OCI-LY3 (cell line): ENCODE results near the gene SNCAIP.
A peak's percentile ranks its signal among the peaks of the same experiment; 100 is the strongest.

ENCODE experiments used
- H2AFZ ChIP-seq: fragments of 200-600, 300-600 bp; shearing (Covaris generic); 2 replicates; pipeline ENCODE4 v1.6.0; 2014; ENCODE audit warnings: antibody characterized with exemption, low read depth, low read length
- H3K27ac ChIP-seq: fragments of 200-600, 300-600 bp; sonication (generic); 2 replicates; pipeline ENCODE4 v1.5.1; 2014; ENCODE audit warnings: mild to moderate bottlenecking, low read length, moderate library complexity, mixed read lengths
- H3K27me3 ChIP-seq: fragments of 200-600, 300-600 bp; sonication (generic); 2 replicates; pipeline ENCODE4 v1.6.1; 2014; ENCODE audit warnings: low read depth, low read length, mixed read lengths
- H3K36me3 ChIP-seq: fragments of 200-600, 300-600 bp; sonication (generic); replicated peaks from 2 replicates; pipeline ENCODE3; 2014; ENCODE audit warnings: low read depth, low read length, mixed read lengths
- H3K4me1 ChIP-seq: fragments of 300-600, 200-600 bp; sonication (generic); 2 replicates; pipeline ENCODE4 v1.6.1; 2014; ENCODE audit warnings: low read length, mixed read lengths
- H3K4me2 ChIP-seq: fragments of 200-600, 300-600 bp; sonication (generic); 2 replicates; pipeline ENCODE4 v1.6.1; 2014; ENCODE audit warnings: low read length, mixed read lengths
- H3K4me3 ChIP-seq: fragments of 300-600, 200-600 bp; sonication (generic); 2 replicates; pipeline ENCODE4 v1.5.1; 2014; ENCODE audit warnings: antibody characterized with exemption, mild to moderate bottlenecking, low read length, moderate library complexity
- H3K79me2 ChIP-seq: fragments of 300-600, 200-600 bp; shearing (Covaris generic); 2 replicates; pipeline ENCODE4 v1.6.1; 2014; ENCODE audit warnings: mild to moderate bottlenecking, low read length, mixed read lengths
- H3K9ac ChIP-seq: fragments of 300-600, 200-600 bp; shearing (Covaris generic); 2 replicates; pipeline ENCODE4 v1.6.0; 2014; ENCODE audit warnings: mild to moderate bottlenecking, low read length, moderate library complexity
- H3K9me3 ChIP-seq: fragments of 200-600, 300-600 bp; shearing (Covaris generic); 2 replicates; pipeline ENCODE4 v1.6.1; 2014; ENCODE audit warnings: low read length, mixed read lengths; ENCODE audit not compliant: insufficient read depth
- H4K20me1 ChIP-seq: fragments of 200-600, 300-600 bp; sonication (generic); 2 replicates; pipeline ENCODE4 v1.6.1; 2016; ENCODE audit warnings: low read length, mixed read lengths; ENCODE audit not compliant: insufficient read depth
- CTCF ChIP-seq: fragments of 200-600, 300-600 bp; sonication (generic); IDR thresholded peaks from 2 replicates; pipeline ENCODE4 v1.5.1; 2014; ENCODE audit warnings: antibody characterized with exemption, low read length, low read depth
- EZH2phosphoT487 ChIP-seq: fragments of 200-600 bp; shearing (Covaris generic); IDR thresholded peaks from 2 replicates; pipeline ENCODE4 v1.6.1; 2018; ENCODE audit warnings: antibody characterized with exemption, mixed run types, low read depth

The SNCAIP gene

GRCh38 chr5:122421374-122422079, 109.5 kb downstream of the SNCAIP start:
- H2AFZ ChIP-seq, result no peak overlapping the region
- H3K79me2 ChIP-seq, result no peaks in the 10 kb centered on the region
- no peaks in the 10 kb centered on the region for H3K27me3 ChIP-seq
- H3K4me2 ChIP-seq, result peak overlapping the region; percentile 64
- H3K27ac ChIP-seq, result no peak overlapping the region; the same call in 1 of the 2 replicates
- H3K9ac ChIP-seq, result no peak overlapping the region; the same call in 1 of the 2 replicates
- no peaks in the 10 kb centered on the region for H3K9me3 ChIP-seq
- peaks cover 19% of the 10 kb centered on the region for H3K4me1 ChIP-seq
- peak overlapping the region; percentile 11; the same call in 1 of the 2 replicates for H3K4me3 ChIP-seq
- TF ChIP-seq CTCF, result no peak
- no peak for TF ChIP-seq EZH2phosphoT487
- peaks cover 8% of the 10 kb centered on the region for H3K36me3 ChIP-seq
- H4K20me1 ChIP-seq, result no peaks in the 10 kb centered on the region

- TF ChIP-seq CTCF (no peak), EZH2phosphoT487 (no peak)
- Histone ChIP-seq H3K4me3 (no peak overlapping the region), H3K27ac (no peak overlapping the region), H3K27me3 (no peaks in the 10 kb centered on the region), H3K9ac (no peak overlapping the region), H3K4me1 (peaks cover 19% of the 10 kb centered on the region), H2AFZ (no peak overlapping the region), H3K79me2 (no peaks in the 10 kb centered on the region), H3K36me3 (peaks cover 8% of the 10 kb centered on the region), H4K20me1 (no peaks in the 10 kb centered on the region), H3K9me3 (no peaks in the 10 kb centered on the region), H3K4me2 (no peak overlapping the region)
These were observed 111.2 kb downstream of the SNCAIP start for GRCh38 chr5:122423221-122423620.

- H3K36me3 ChIP-seq, result peaks cover 8% of the 10 kb centered on the region
- no peak overlapping the region for H3K4me3 ChIP-seq
- H3K27ac ChIP-seq, result no peak overlapping the region
- H3K4me2 ChIP-seq, result no peak overlapping the region
- H3K27me3 ChIP-seq, result no peaks in the 10 kb centered on the region
- H2AFZ ChIP-seq, result no peak overlapping the region
- H3K9ac ChIP-seq, result no peak overlapping the region
- H3K9me3 ChIP-seq, result no peaks in the 10 kb centered on the region
- peaks cover 19% of the 10 kb centered on the region for H3K4me1 ChIP-seq
- H3K79me2 ChIP-seq, result no peaks in the 10 kb centered on the region
- TF ChIP-seq CTCF (no peak), EZH2phosphoT487 (no peak)
- no peaks in the 10 kb centered on the region for H4K20me1 ChIP-seq
These were observed 112.1 kb downstream of the SNCAIP start for GRCh38 chr5:122424132-122424531.

- Histone ChIP-seq H3K4me3 (no peak overlapping the region), H4K20me1 (no peaks in the 10 kb centered on the region), H3K27ac (no peak overlapping the region), H3K27me3 (no peaks in the 10 kb centered on the region), H3K36me3 (peaks cover 8% of the 10 kb centered on the region), H2AFZ (no peak overlapping the region), H3K4me2 (no peak overlapping the region), H3K9ac (no peak overlapping the region), H3K4me1 (peaks cover 11% of the 10 kb centered on the region), H3K9me3 (no peaks in the 10 kb centered on the region), H3K79me2 (no peaks in the 10 kb centered on the region)
- TF ChIP-seq EZH2phosphoT487, result no peak
- no peak for TF ChIP-seq CTCF
These were observed 114.3 kb downstream of the SNCAIP start for GRCh38 chr5:122426301-122426700.
